GM12873 (cell line): ENCODE data around the gene RNF212B.

ENCODE experiments used
- CTCF ChIP-seq: IDR thresholded peaks from 2 replicates; pipeline ENCODE4 v1.5.1; 2012; ENCODE audit warnings: low read depth, mild to moderate bottlenecking, moderate library complexity, low read length, control low read depth; ENCODE audit not compliant: insufficient read depth; ENCODE audit errors: missing control alignments

RNF212B gene

GRCh38 chr14:23252420-23253333, 14.9 kb downstream of the RNF212B start:
- no peak for TF ChIP-seq CTCF

- no peak for TF ChIP-seq CTCF
These were observed 20.5 kb downstream of the RNF212B start for GRCh38 chr14:23258256-23258655.

- no peak for TF ChIP-seq CTCF
These were observed 21.7 kb downstream of the RNF212B start for GRCh38 chr14:23259426-23259825.

- TF ChIP-seq CTCF, result no peak
These were observed 31.5 kb downstream of the RNF212B start for GRCh38 chr14:23269193-23269592.

GRCh38 chr14:23275412-23275811, 37.7 kb downstream of the RNF212B start:
- TF ChIP-seq CTCF, result no peak

GRCh38 chr14:23277189-23277588, 39.5 kb downstream of the RNF212B start:
- TF ChIP-seq CTCF, result no peak

GRCh38 chr14:23281247-23281646, 43.5 kb downstream of the RNF212B start:
- no peak for TF ChIP-seq CTCF
